K562 (cell line): ENCODE results near the gene PLIN5. TPM values are rescaled to one million over a fixed set of nuclear protein-coding genes. Genes with fewer than 3 reads are reported as not detected.

ENCODE experiments used
- ATAC-seq: fragments of 200-7000 bp; cut with Tn5 transposase; 3 replicates; pipeline ENCODE4 v1.9.1; 2020; ENCODE audit warnings: moderate library complexity
- BruUV-seq: library from RNA; stranded (reverse); fragments of 400-500 nt; replicated peaks from 2 replicates; lab custom pipeline; 2021; lab: Mats Ljungman, UMichigan
- CTCF ChIA-PET: fragments of 300-600 bp; formaldehyde crosslinking; extraction: SDS; loops from one replicate; lab custom pipeline; 2021; ENCODE audit warnings: low intra/inter-chr PET ratio; lab: Yijun Ruan, JAX
- POLR2A ChIA-PET: fragments of 300-600, 350-650 bp; sonication (Branson Sonifier 250); formaldehyde crosslinking; extraction: SDS; loops from one replicate; lab custom pipeline; 2021; ENCODE audit warnings: antibody characterized with exemption, inconsistent platforms; lab: Yijun Ruan, JAX
- DNase-seq, 4 experiments: peaks; one replicate each; pipeline versions ENCODE4 v3.0.0 to v3.0.0-alpha.2; 2011 to 2018; ENCODE audit warnings: low spot score in 3 of 4, mixed read lengths in 3 of 4; ENCODE audit errors: extremely low read depth in 1 of 4
- FAIRE-seq: peaks from 2 replicates; lab custom pipeline; 2011; peaks lifted over from hg19 to GRCh38; lab: Jason Lieb, UNC
- H2AFZ ChIP-seq: 2 replicates; pipeline ENCODE4 v1.6.0; 2011; ENCODE audit warnings: low read depth, low read length, control low read depth, inconsistent platforms
- H3K27ac ChIP-seq: fragments of 200-600 bp; 3 replicates; pipeline ENCODE4 v1.8.0; 2011; ENCODE audit warnings: low read depth, mild to moderate bottlenecking, control low read depth, inconsistent platforms, low read length, moderate library complexity, mixed read lengths; ENCODE audit errors: extremely low read depth
- H3K27me3 ChIP-seq, 2 experiments: fragments of 300-600 bp in 1 of 2; 2 replicates in 1 of 2; 3 replicates in 1 of 2; pipeline versions ENCODE4 v1.6.0 to v1.8.0; 2011; ENCODE audit warnings: inconsistent platforms in 2 of 2, low read length in 2 of 2, mild to moderate bottlenecking in 1 of 2, mixed read lengths in 1 of 2, moderate library complexity in 1 of 2; ENCODE audit not compliant: control insufficient read depth in 2 of 2, insufficient read depth in 2 of 2
- H3K36me3 ChIP-seq: fragments of 300-600 bp; 3 replicates; pipeline ENCODE4 v1.8.0; 2011; ENCODE audit warnings: mild to moderate bottlenecking, low read length, inconsistent platforms; ENCODE audit not compliant: control insufficient read depth, insufficient read depth
- H3K4me1 ChIP-seq, 2 experiments: fragments of 200-600 bp in 1 of 2; replicated peaks in 1 of 2; 2 replicates in 1 of 2; 3 replicates in 1 of 2; pipeline versions ENCODE4 v1.5.1 to v1.8.0; 2011; ENCODE audit warnings: inconsistent platforms in 2 of 2, low read length in 2 of 2, mild to moderate bottlenecking in 1 of 2, mixed read lengths in 1 of 2, moderate library complexity in 1 of 2; ENCODE audit not compliant: control insufficient read depth in 2 of 2, insufficient read depth in 2 of 2
- H3K4me2 ChIP-seq: 2 replicates; pipeline ENCODE4 v1.6.1; 2011; ENCODE audit warnings: low read length, control low read depth, inconsistent platforms, mixed read lengths; ENCODE audit not compliant: insufficient read depth
- H3K4me3 ChIP-seq: fragments of 200-600 bp; sonication (generic), shearing (Covaris generic); 2 replicates; pipeline ENCODE4 v1.5.1; 2016; ENCODE audit warnings: control low read depth, inconsistent platforms
- H3K79me2 ChIP-seq: fragments of 200-600 bp; 3 replicates; pipeline ENCODE4 v1.8.0; 2011; ENCODE audit warnings: low read length, inconsistent platforms; ENCODE audit not compliant: control insufficient read depth, insufficient read depth
- H3K9ac ChIP-seq, 2 experiments: 2 replicates each; pipeline versions ENCODE4 v1.6.0 to v1.6.1; 2011; ENCODE audit warnings: low read depth in 2 of 2, low read length in 2 of 2, control low read depth in 1 of 2, inconsistent platforms in 1 of 2, mild to moderate bottlenecking in 1 of 2, mixed read lengths in 1 of 2; ENCODE audit not compliant: insufficient read depth in 1 of 2
- H3K9me1 ChIP-seq: one replicate; pipeline ENCODE4 v1.6.0; 2011; ENCODE audit warnings: inconsistent platforms, mild to moderate bottlenecking, low read length, moderate library complexity; ENCODE audit not compliant: control insufficient read depth, insufficient read depth
- H3K9me3 ChIP-seq: replicated peaks from 2 replicates; pipeline ENCODE4 v1.5.1; 2011; ENCODE audit warnings: low read depth, low read length, inconsistent platforms; ENCODE audit not compliant: control insufficient read depth, insufficient read depth
- H4K20me1 ChIP-seq: replicated peaks from 2 replicates; pipeline ENCODE4 v1.6.1; 2011; ENCODE audit warnings: low read length, inconsistent platforms, mixed read lengths; ENCODE audit not compliant: control insufficient read depth, insufficient read depth
- ARID2 ChIP-seq: fragments of 450-650 bp; IDR thresholded peaks from 2 replicates; pipeline ENCODE4 v1.6.1; 2017; ENCODE audit warnings: antibody characterized with exemption, mild to moderate bottlenecking
- ATF3 ChIP-seq, 2 experiments: fragments of 450-650 bp in 1 of 2; sonication (generic) in 1 of 2; formaldehyde crosslinking in 1 of 2; IDR thresholded peaks in 1 of 2; conservative IDR thresholded peaks in 1 of 2; 2 replicates each; pipeline versions ENCODE4 v1.6.1 to v1.8.1; 2016 to 2023; ENCODE audit warnings: mild to moderate bottlenecking in 2 of 2, moderate library complexity in 2 of 2, inconsistent platforms in 1 of 2, missing genetic modification reagents in 1 of 2
- BCOR ChIP-seq: fragments of 450-650 bp; IDR thresholded peaks from 2 replicates; pipeline ENCODE4 v1.6.1; 2016
- CBFA2T3 ChIP-seq: fragments of 450-650 bp; IDR thresholded peaks from 2 replicates; pipeline ENCODE4 v1.6.1; 2017
- CTCF ChIP-seq, 3 experiments: IDR thresholded peaks in 2 of 3; conservative IDR thresholded peaks in 1 of 3; 2 replicates each; pipeline ENCODE4 v1.5.1; 2011 to 2012; ENCODE audit warnings: low read length in 3 of 3, mild to moderate bottlenecking in 3 of 3, control low read depth in 2 of 3, improper control_type of control experiment in 1 of 3, inconsistent platforms in 1 of 3, low read depth in 1 of 3, mixed read lengths in 1 of 3, moderate library complexity in 1 of 3; ENCODE audit not compliant: insufficient read depth in 2 of 3
- JUN ChIP-seq, 2 experiments: sonication (generic) in 1 of 2; formaldehyde crosslinking in 1 of 2; IDR thresholded peaks; 2 replicates each; pipeline versions ENCODE4 v1.6.1 to v1.8.0; 2012 to 2022; ENCODE audit warnings: borderline replicate concordance in 2 of 2, mild to moderate bottlenecking in 2 of 2, improper control_type of control experiment in 1 of 2, low read depth in 1 of 2, low read length in 1 of 2, missing genetic modification reagents in 1 of 2
- KLF1 ChIP-seq: fragments of 450-650 bp; IDR thresholded peaks from 2 replicates; pipeline ENCODE4 v1.6.1; 2016; ENCODE audit warnings: missing genetic modification characterization, missing compliant biosample characterization
- PCBP1 ChIP-seq: fragments of 200-400 bp; formaldehyde crosslinking; IDR thresholded peaks from 2 replicates; pipeline ENCODE4 v1.6.1; 2018; ENCODE audit warnings: mild to moderate bottlenecking, low read depth, low read length; ENCODE audit not compliant: poor library complexity, severe bottlenecking
- RBBP5 ChIP-seq: fragments of 200-600 bp; sonication (generic); IDR thresholded peaks from 2 replicates; pipeline ENCODE4 v1.6.1; 2012; ENCODE audit warnings: borderline replicate concordance, mild to moderate bottlenecking, low read length, control low read depth, inconsistent platforms; ENCODE audit not compliant: insufficient read depth, poor library complexity, severe bottlenecking
- SMARCA4 ChIP-seq: fragments of 450-650 bp; IDR thresholded peaks from 2 replicates; pipeline ENCODE4 v1.6.1; 2016
- SREBF2 ChIP-seq: sonication (generic); formaldehyde crosslinking; IDR thresholded peaks from 2 replicates; pipeline ENCODE4 v1.4.0; 2020; ENCODE audit warnings: mild to moderate bottlenecking, missing genetic modification reagents
- ZEB2 ChIP-seq: fragments of 450-650 bp; IDR thresholded peaks from 2 replicates; pipeline ENCODE4 v1.6.1; 2016
- ZNF507 ChIP-seq: conservative IDR thresholded peaks from 2 replicates; pipeline ENCODE4 v1.6.1; 2017; ENCODE audit warnings: missing genetic modification characterization, missing compliant biosample characterization
- WGBS: fragments of 100-300 bp; shearing (Covaris generic); methylation state at CpG from one replicate; pipeline ENCODE4 v1.1.6; 2016; ENCODE audit warnings: low coverage, mixed read lengths; ENCODE audit not compliant: insufficient coverage; ENCODE audit errors: missing lambda C conversion rate; 5-methylcytosine and 5-hydroxymethylcytosine counted together
- in situ Hi-C: fragments of 300-500 bp; cut with MboI; formaldehyde crosslinking; loops from 4 replicates; pipeline ENCODE4 v1.15.0; 2018; ENCODE audit warnings: inconsistent platforms, mixed read lengths
- intact Hi-C: fragments of 100-400 bp; cut with micrococcal nuclease; formaldehyde crosslinking; loops from 2 replicates; pipeline ENCODE4 v1.14.2; 2022
- polyA plus RNA-seq, 8 experiments: library from polyadenylated mRNA; depleted of rRNA in 4 of 8; stranded (reverse) in 5 of 8; unstranded in 3 of 8; fragments of >200 nt; fragmentation: Nextera tagmentation in 2 of 8; fragmentation: Illumina TruSeq in 1 of 8; extraction: Ambion mirVana in 2 of 8; extraction: Trizol in 1 of 8; gene quantifications; 2 replicates each; pipeline versions ENCODE4 v1.2.1 to v1.2.3, GENCODE V29; 2011 to 2014; ENCODE audit warnings: inconsistent platforms in 1 of 8, missing spikeins in 1 of 8
- total RNA-seq, 7 experiments: library from RNA; depleted of rRNA in 6 of 7; stranded (reverse); fragments of >200 nt in 6 of 7; fragmentation: Illumina TruSeq in 2 of 7; extraction: Trizol in 2 of 7; gene quantifications; 2 replicates each; pipeline versions ENCODE4 v1.2.1 to v1.2.3, GENCODE V29; 2011 to 2021; ENCODE audit warnings: low replicate concordance in 1 of 7

The PLIN5 gene
- total and polyA plus RNA-seq, 9 of the 15 experiments (the other 6 are each of a cell fraction or from before 2014, with no cell fraction given), result 0.04 to 1.3 (median 0.50) TPM

GRCh38 chr19:4557971-4558941 is 23.2 kb upstream of the PLIN5 start (continued):
- TF ChIP-seq CTCF (IDR thresholded peaks at IDR 0.05 in 2 of 3, conservative IDR thresholded peaks at IDR 0.05 in 1 of 3; ENCODE audit: insufficient read depth in 2 of 3, low read depth in 1 of 3, low read length in 3 of 3) (peak; percentile 84 to 93 (median 92)), RBBP5 (no peak), KLF1 (tag) (no peak)
- TF ChIP-seq, all 486 proteins: peak for 33

GRCh38 chr19:4557144-4557970 is 22.3 kb upstream of the PLIN5 start:
- POLR2A ChIA-PET, result interaction anchor here (1.1 to 1.2 kb wide), 2 partner anchors 10 to 16 kb away, joined by 3 read pairs; no protein-coding TSS in a partner anchor
- intact Hi-C loops (loop anchor here (5.0 kb wide), 1 partner anchor 80 kb away; the partner anchor contains the start of gene TNFAIP8L1), in situ Hi-C loops (no loop called here)
- Histone ChIP-seq H4K20me1 (no peaks in the 10 kb centered on the region), H3K9me3 (no peaks in the 10 kb centered on the region), H3K9ac (peak overlapping the region; percentile 28 to 88; a peak in 3 of 4 replicates), H3K9me1 (no peaks in the 10 kb centered on the region), H3K4me1 (peaks cover 11 to 49% of the 10 kb centered on the region in 2 experiments), H3K4me2 (peak overlapping the region; percentile 94), H3K4me3 (peak overlapping the region; percentile 40), H3K36me3 (no peaks in the 10 kb centered on the region), H3K27me3 (no peaks in the 10 kb centered on the region), H2AFZ (peak overlapping the region; percentile 89), H3K79me2 (no peaks in the 10 kb centered on the region), H3K27ac (no peak overlapping the region; the same call in 2 of the 3 replicates)
- no TSS peak for BruUV-seq
- CTCF ChIA-PET, result interaction anchor here (0.6 to 3.2 kb wide), 3 partner anchors 17 to 80 kb away, joined by 3 to 29 read pairs (median 4); no protein-coding TSS in a partner anchor
- ATAC-seq (peak; percentile 72), DNase-seq (peak; percentile 65 to 85 (median 72)), FAIRE-seq (peak; percentile 29)
- 4% methylated on average over 33 of the region's 33 CpGs for WGBS
- TF ChIP-seq BCOR (peak; percentile 99), PCBP1 (peak; percentile 45), SMARCA4 (peak; percentile 42; the same call in 1 of the 2 replicates), CBFA2T3 (0 out of 2 replicates have a peak, but pooled peaks have one; percentile 3), ZNF507 (no peak), ARID2 (peak; percentile 43; the same call in 1 of the 2 replicates), JUN (IDR thresholded peaks at IDR 0.05; ENCODE audit: borderline replicate concordance, low read depth, low read length) (no peak), JUN (CRISPR knock-in tag; IDR thresholded peaks at IDR 0.05; ENCODE audit: borderline replicate concordance) (0 out of 2 replicates have a peak, but pooled peaks have one; percentile 44), SREBF2 (CRISPR knock-in tag) (no peak), ZEB2 (peak; percentile 72; the same call in 1 of the 2 replicates), ATF3 (IDR thresholded peaks at IDR 0.05) (no peak), ATF3 (CRISPR knock-in tag; conservative IDR thresholded peaks at IDR 0.05) (no peak)
